ENCODE data around the gene PIGW. TPM values are rescaled to one million over a fixed set of nuclear protein-coding genes. Genes with fewer than 3 reads are reported as not detected.
A peak's percentile ranks its signal among the peaks of the same experiment; 100 is the strongest.

PIGW gene
- total and polyA plus RNA-seq, 9 of the 15 experiments (the other 6 are each of a cell fraction or from before 2014, with no cell fraction given), result 9.5 to 33.9 (median 21.2) TPM

DNA sequence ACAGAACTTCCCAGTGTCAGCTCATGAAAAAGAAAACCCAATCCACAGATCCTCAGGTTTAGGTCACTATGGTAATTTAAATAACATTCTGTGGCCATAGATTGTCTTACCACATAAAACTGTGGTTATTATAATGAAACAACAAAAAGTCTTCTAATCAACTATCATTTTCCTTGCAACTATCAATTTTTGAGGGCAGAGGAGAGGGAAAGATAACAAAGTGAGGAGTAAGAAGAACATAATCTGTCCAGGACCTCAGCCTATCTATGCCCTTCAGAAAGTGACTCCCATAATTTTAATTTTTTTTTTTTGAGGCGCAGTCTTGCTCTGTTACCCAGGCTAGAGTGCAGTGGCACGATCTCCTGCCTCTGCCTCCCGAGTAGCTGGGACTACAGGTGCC lies 5.9 kb downstream of the PIGW start:
- no peak for ATAC-seq

More for the DNA sequence above, 5.9 kb downstream of the PIGW start:
- peak in 1 of 4 experiments; percentile 26 for DNase-seq (ENCODE audit: extremely low read depth in 1 of 4, low spot score in 3 of 4)
- peaks cover 64% of the 10 kb centered on the region for H3K79me2 ChIP-seq (ENCODE audit: control insufficient read depth, insufficient read depth, low read length)
- H2AFZ ChIP-seq (ENCODE audit: low read depth, low read length), result no peak overlapping the region
- H3K9me1 ChIP-seq (ENCODE audit: control insufficient read depth, insufficient read depth, low read length), result no peaks in the 10 kb centered on the region
- intact Hi-C loops (cut with micrococcal nuclease) (loop anchor here (10.0 kb wide), 1 partner anchor 184 kb away; no protein-coding TSS in a partner anchor), in situ Hi-C loops (cut with MboI) (no loop called here)
- WGBS (ENCODE audit: insufficient coverage, low coverage, missing lambda C conversion rate), result 62% methylated on average over 3 of the region's 3 CpGs
- no peak for FAIRE-seq
- no peak overlapping the region; the same call in 2 of the 3 replicates for H3K27ac ChIP-seq (ENCODE audit: extremely low read depth, low read depth, low read length)
- no TSS peak for BruUV-seq (replicated peaks)
- H3K9me3 ChIP-seq (replicated peaks; ENCODE audit: control insufficient read depth, insufficient read depth, low read depth, low read length), result no peaks in the 10 kb centered on the region
- H3K27me3 ChIP-seq (ENCODE audit: control insufficient read depth in 2 of 2, insufficient read depth in 2 of 2, low read length in 2 of 2), result no peaks in the 10 kb centered on the region
- H4K20me1 ChIP-seq (replicated peaks; ENCODE audit: control insufficient read depth, insufficient read depth, low read length), result no peaks in the 10 kb centered on the region
- no peak overlapping the region for H3K9ac ChIP-seq (ENCODE audit: insufficient read depth in 1 of 2, low read depth in 2 of 2, low read length in 2 of 2)
- POLR2A ChIA-PET, result interaction anchor here (0.7 kb wide), 1 partner anchor 36 kb away, joined by 5 read pairs; no protein-coding TSS in a partner anchor
- no peak overlapping the region for H3K4me3 ChIP-seq
- peaks cover 37% of the 10 kb centered on the region for H3K36me3 ChIP-seq (ENCODE audit: control insufficient read depth, insufficient read depth, low read length)
- TF ChIP-seq ARID1B (IDR thresholded peaks at IDR 0.05) (peak; percentile 29), TCF3 (CRISPR knock-in tag; IDR thresholded peaks at IDR 0.05) (peak; percentile 43; the same call in 1 of the 2 replicates), CBFA2T2 (conservative IDR thresholded peaks at IDR 0.05) (peak; percentile 66), NCOR1 (IDR thresholded peaks at IDR 0.05) (peak; percentile 44; the same call in 1 of the 2 replicates), ZBTB11 (CRISPR knock-in tag; IDR thresholded peaks at IDR 0.05) (peak in 1 of 3 experiments; percentile 47; a peak in 2 of 6 replicates), TEAD4 (IDR thresholded peaks at IDR 0.05; ENCODE audit: low read length) (peak; percentile 45), TEAD4 (CRISPR knock-in tag; IDR thresholded peaks at IDR 0.05; ENCODE audit: borderline replicate concordance) (no peak), RAD21 (CRISPR knock-in tag; conservative IDR thresholded peaks at IDR 0.05 in 1 of 2, IDR thresholded peaks at IDR 0.05 in 1 of 2) (no peak), TAL1 (IDR thresholded peaks at IDR 0.05) (peak; percentile 43; the same call in 1 of the 2 replicates), CBFA2T3 (IDR thresholded peaks at IDR 0.05) (peak; percentile 82), NELFE (IDR thresholded peaks at IDR 0.05; ENCODE audit: insufficient read depth, insufficient read length) (no peak), DPF2 (IDR thresholded peaks at IDR 0.05) (peak; percentile 31; the same call in 1 of the 2 replicates), PTBP1 (IDR thresholded peaks at IDR 0.05; ENCODE audit: low read depth, low read length) (no peak)
- H3K4me1 ChIP-seq (replicated peaks in 1 of 2; ENCODE audit: control insufficient read depth in 2 of 2, insufficient read depth in 2 of 2, low read length in 2 of 2), result peaks cover 5 to 25% of the 10 kb centered on the region in 2 experiments; a peak in 4 of 5 replicates
- CTCF ChIA-PET (ENCODE audit: low intra/inter-chr PET ratio), result no interaction called here
- no peak overlapping the region for H3K4me2 ChIP-seq (ENCODE audit: insufficient read depth, low read length)
